HCT116 (cell line): Measurements from ENCODE around the gene HOXB8. TPM values are rescaled to one million over a fixed set of nuclear protein-coding genes. Genes with fewer than 3 reads are reported as not detected.

Experiments
- ATAC-seq: fragments of 200-7000 bp; cut with Tn5 transposase; 2 replicates; pipeline ENCODE4 v1.9.1; 2020; ENCODE audit warnings: mild to moderate bottlenecking, moderate library complexity
- BruUV-seq: library from RNA; stranded (reverse); fragments of 400-500 nt; replicated peaks from 2 replicates; lab custom pipeline; 2021; lab: Mats Ljungman, UMichigan
- CTCF ChIA-PET: fragments of 300-600 bp; sonication (Branson Sonifier 250); formaldehyde crosslinking; loops from one replicate; lab custom pipeline; 2021; ENCODE audit warnings: antibody characterized with exemption; lab: Charles Lee
- POLR2A ChIA-PET: fragments of 300-600, 350-600 bp; sonication (Branson Sonifier 250); formaldehyde crosslinking; loops from one replicate; lab custom pipeline; 2021; ENCODE audit warnings: antibody characterized with exemption; lab: Charles Lee
- RAD21 ChIA-PET, 2 experiments: fragments of 300-600 bp; sonication (Branson Sonifier 250); formaldehyde crosslinking; loops; one replicate each; lab custom pipeline; 2023; ENCODE audit warnings: low total read pairs in 2 of 2; ENCODE audit not compliant: uncharacterized antibody in 2 of 2, unreplicated experiment in 2 of 2, low non-redundant PET in 1 of 2; lab: Charles Lee
- DNase-seq: peaks from one replicate; pipeline ENCODE4 v3.0.0-alpha.2; 2010; ENCODE audit warnings: low read depth, low spot score
- H2AFZ ChIP-seq: fragments of 200-600 bp; shearing (Covaris generic), sonication (generic); 2 replicates; pipeline ENCODE4 v1.6.1; 2017; ENCODE audit warnings: low read depth, mixed run types, mixed read lengths, antibody characterized with exemption, low read length; ENCODE audit not compliant: poor library complexity, severe bottlenecking
- H3K27ac ChIP-seq: 2 replicates; pipeline ENCODE4 v1.5.1; 2012; ENCODE audit warnings: low read depth, low read length
- H3K27me3 ChIP-seq: fragments of 200-600 bp; sonication (generic); 2 replicates; pipeline ENCODE4 v1.6.1; 2016; ENCODE audit warnings: mixed run types, low read length, mixed read lengths; ENCODE audit not compliant: insufficient read depth
- H3K36me3 ChIP-seq, 2 experiments: fragments of 200-500 bp in 1 of 2; fragments of 200-600 bp in 1 of 2; sonication (Bioruptor generic) in 1 of 2; sonication (generic) in 1 of 2; 2 replicates each; pipeline versions ENCODE4 v1.5.1 to v1.6.1; 2014 to 2016; ENCODE audit warnings: low read length in 2 of 2, inconsistent platforms in 1 of 2, mixed read lengths in 1 of 2, mixed run types in 1 of 2; ENCODE audit not compliant: insufficient read depth in 2 of 2, control insufficient read depth in 1 of 2
- H3K4me1 ChIP-seq, 2 experiments: fragments of 200-600 bp in 1 of 2; sonication (generic) in 1 of 2; 2 replicates each; pipeline versions ENCODE4 v1.5.1 to v1.6.1; 2012 to 2017; ENCODE audit warnings: low read length in 2 of 2, inconsistent platforms in 1 of 2, mild to moderate bottlenecking in 1 of 2, mixed read lengths in 1 of 2, mixed run types in 1 of 2, moderate library complexity in 1 of 2; ENCODE audit not compliant: insufficient read depth in 2 of 2, control insufficient read depth in 1 of 2
- H3K4me2 ChIP-seq: fragments of 200-600 bp; sonication (generic); 2 replicates; pipeline ENCODE4 v1.6.1; 2017; ENCODE audit warnings: mixed run types, low read length, mixed read lengths
- H3K4me3 ChIP-seq, 2 experiments: fragments of 200-600 bp in 1 of 2; sonication (generic) in 1 of 2; replicated peaks in 1 of 2; 2 replicates each; pipeline ENCODE4 v1.5.1; 2011 to 2016; ENCODE audit warnings: low read length in 2 of 2, control low read depth in 1 of 2, low read depth in 1 of 2, mild to moderate bottlenecking in 1 of 2, mixed read lengths in 1 of 2, mixed run types in 1 of 2
- H3K79me2 ChIP-seq: fragments of 200-600 bp; sonication (generic); 2 replicates; pipeline ENCODE4 v1.6.1; 2017; ENCODE audit warnings: mild to moderate bottlenecking, mixed run types, low read length, moderate library complexity, mixed read lengths; ENCODE audit not compliant: insufficient read depth
- H3K9ac ChIP-seq: fragments of 200-600 bp; sonication (generic); 2 replicates; pipeline ENCODE4 v1.6.1; 2016; ENCODE audit warnings: low read length, mixed read lengths
- H3K9me2 ChIP-seq: fragments of 200-600 bp; sonication (generic), shearing (Covaris generic); 2 replicates; pipeline ENCODE4 v1.6.1; 2017; ENCODE audit warnings: mixed run types, mild to moderate bottlenecking, moderate library complexity; ENCODE audit not compliant: insufficient read depth
- H3K9me3 ChIP-seq, 2 experiments: fragments of 200-500 bp in 1 of 2; fragments of 200-600 bp in 1 of 2; sonication (Bioruptor generic) in 1 of 2; sonication (generic) in 1 of 2; 2 replicates each; pipeline ENCODE4 v1.6.1; 2014 to 2017; ENCODE audit warnings: low read length in 2 of 2, mixed read lengths in 2 of 2, inconsistent platforms in 1 of 2, low read depth in 1 of 2, mild to moderate bottlenecking in 1 of 2, mixed run types in 1 of 2, moderate library complexity in 1 of 2; ENCODE audit not compliant: control insufficient read depth in 1 of 2, insufficient read depth in 1 of 2
- H4K20me1 ChIP-seq: fragments of 200-600 bp; sonication (generic), shearing (Covaris generic); 2 replicates; pipeline ENCODE4 v1.6.1; 2017; ENCODE audit warnings: mixed run types, mild to moderate bottlenecking, moderate library complexity; ENCODE audit not compliant: insufficient read depth
- ATF3 ChIP-seq: IDR thresholded peaks from 2 replicates; pipeline ENCODE4 v1.6.1; 2012
- CBX3 ChIP-seq: IDR thresholded peaks from 2 replicates; pipeline ENCODE4 v1.6.1; 2012; ENCODE audit warnings: low read depth
- CEBPB ChIP-seq: IDR thresholded peaks from 2 replicates; pipeline ENCODE4 v1.6.1; 2012; ENCODE audit warnings: low read depth
- EGR1 ChIP-seq: IDR thresholded peaks from 2 replicates; pipeline ENCODE4 v1.6.1; 2012; ENCODE audit warnings: low read depth
- EZH2 ChIP-seq: fragments of 200-600 bp; sonication (generic); IDR thresholded peaks from 2 replicates; pipeline ENCODE4 v1.6.1; 2017; ENCODE audit warnings: antibody characterized with exemption, mixed run types
- EZH2phosphoT487 ChIP-seq: fragments of 200-600 bp; IDR thresholded peaks from 2 replicates; pipeline ENCODE4 v1.6.1; 2018; ENCODE audit warnings: antibody characterized with exemption, borderline replicate concordance
- FOSL1 ChIP-seq: IDR thresholded peaks from 2 replicates; pipeline ENCODE4 v1.6.1; 2012; ENCODE audit warnings: low read depth
- JUND ChIP-seq: IDR thresholded peaks from 2 replicates; pipeline ENCODE4 v1.6.1; 2012
- MAX ChIP-seq: IDR thresholded peaks from 2 replicates; pipeline ENCODE4 v1.6.1; 2012
- SP1 ChIP-seq: IDR thresholded peaks from 2 replicates; pipeline ENCODE4 v1.6.1; 2012; ENCODE audit warnings: low read depth
- SRF ChIP-seq: IDR thresholded peaks from 2 replicates; pipeline ENCODE4 v1.6.1; 2012; ENCODE audit warnings: low read depth
- intact Hi-C: fragments of 100-400 bp; cut with micrococcal nuclease; formaldehyde crosslinking; loops from 2 replicates; pipeline ENCODE4 v1.10.0; 2022
- total RNA-seq: library from RNA; stranded (reverse); gene quantifications from one replicate; pipeline ENCODE4 v1.2.1, GENCODE V29; 2021; ENCODE audit not compliant: unreplicated experiment

The HOXB8 gene
- total RNA-seq, 1 experiment from 2014 or later = 44.7 TPM

GRCh38 chr17:48577330-48577945, 37.7 kb downstream of the HOXB8 start:
- no peak for TF ChIP-seq MAX
- TF ChIP-seq SRF = no peak
- no peak for TF ChIP-seq FOSL1
- no peak for TF ChIP-seq JUND
- TF ChIP-seq ATF3 = no peak
- TF ChIP-seq EZH2phosphoT487 = no peak
- TF ChIP-seq EZH2 = no peak
- Histone ChIP-seq H3K36me3 (no peaks in the 10 kb centered on the region), H3K4me3 (peak overlapping the region; percentile 57 to 58), H4K20me1 (no peaks in the 10 kb centered on the region), H3K9ac (peak overlapping the region; percentile 70), H3K4me1 (peaks cover 6 to 22% of the 10 kb centered on the region in 2 experiments; a peak in 3 of 4 replicates), H3K9me2 (no peaks in the 10 kb centered on the region), H2AFZ (no peak overlapping the region), H3K79me2 (peaks cover 87% of the 10 kb centered on the region), H3K9me3 (no peaks in the 10 kb centered on the region), H3K27ac (peak overlapping the region; percentile 91), H3K27me3 (no peaks in the 10 kb centered on the region), H3K4me2 (peak overlapping the region; percentile 66)
- peak; percentile 7; the same call in 1 of the 2 replicates for ATAC-seq
- ChIA-PET POLR2A (no interaction called here), CTCF (interaction anchor here (0.9 kb wide), 1 partner anchor 10 kb away, joined by 3 read pairs; no protein-coding TSS in a partner anchor), RAD21 (no interaction called here)
- intact Hi-C loops = no loop called here
- DNase-seq = no peak
- BruUV-seq = no TSS peak

- intact Hi-C loops = no loop called here
- H3K9ac ChIP-seq = peak overlapping the region; percentile 70
- CTCF ChIA-PET = interaction anchor here (0.9 kb wide), 1 partner anchor 11 kb away, joined by 3 read pairs; no protein-coding TSS in a partner anchor
- peak overlapping the region; percentile 66 for H3K4me2 ChIP-seq
- H3K27ac ChIP-seq = peak overlapping the region; percentile 91
- H3K27me3 ChIP-seq = no peaks in the 10 kb centered on the region
- BruUV-seq = no TSS peak
- TF ChIP-seq SRF (no peak), CBX3 (no peak), ATF3 (no peak), SP1 (no peak), CEBPB (no peak), EGR1 (peak; percentile 82)
- TF ChIP-seq, all 23 proteins: peak for 1
- Histone ChIP-seq H3K4me1 (peaks cover 6 to 21% of the 10 kb centered on the region in 2 experiments; a peak in 3 of 4 replicates), H3K9me2 (no peaks in the 10 kb centered on the region), H3K79me2 (peaks cover 85% of the 10 kb centered on the region), H3K36me3 (no peaks in the 10 kb centered on the region; a peak in 1 of 4 replicates), H3K9me3 (no peaks in the 10 kb centered on the region), H4K20me1 (no peaks in the 10 kb centered on the region), H3K4me3 (peak overlapping the region; percentile 57 to 58), H2AFZ (no peak overlapping the region)
- ChIA-PET RAD21 (no interaction called here), POLR2A (no interaction called here)
- DNase-seq (no peak), ATAC-seq (no peak)
These were observed 38.4 kb downstream of the HOXB8 start for GRCh38 chr17:48576479-48577309.
